HFF-Myc (cell line): ENCODE measurements around the gene PDLIM5.

ENCODE experiments used
- DNase-seq: peaks from one replicate; pipeline ENCODE4 v3.0.0-alpha.2; 2011; ENCODE audit warnings: low read depth; ENCODE audit errors: extremely low read depth
- H3K4me3 ChIP-seq: replicated peaks from 2 replicates; pipeline ENCODE4 v1.5.1; 2011; ENCODE audit warnings: low read depth, mild to moderate bottlenecking, control low read depth, low read length
- TF ChIP-seq, protein P1 (sequence below): IDR thresholded peaks from 2 replicates; pipeline ENCODE4 v1.5.1; 2012; ENCODE audit warnings: mild to moderate bottlenecking, low read depth, low read length, control low read depth; ENCODE audit errors: missing control alignments

The PDLIM5 gene

DNA sequence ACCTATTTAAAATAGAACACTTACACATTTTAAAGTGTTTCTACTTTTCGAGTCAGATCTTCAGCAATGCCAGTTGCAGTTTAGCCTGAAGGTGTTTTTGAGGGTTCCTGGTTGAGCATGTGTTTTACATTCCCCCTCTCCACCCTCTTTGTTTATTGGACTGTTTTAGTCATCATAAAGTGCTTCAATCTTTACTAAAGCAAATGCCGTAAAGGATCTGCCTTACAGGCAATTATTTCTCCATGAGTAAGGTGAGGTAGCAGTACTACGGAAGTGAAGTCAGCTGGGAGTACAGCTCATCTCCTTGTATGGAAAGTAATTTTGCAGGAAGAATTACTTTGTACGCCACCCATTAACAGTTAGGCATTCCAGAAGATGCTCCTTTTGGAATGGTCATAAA, 36.9 kb downstream of the PDLIM5 start:
- peak; percentile 88 for DNase-seq
- H3K4me3 ChIP-seq = no peak overlapping the region
- TF ChIP-seq, protein P1, sequence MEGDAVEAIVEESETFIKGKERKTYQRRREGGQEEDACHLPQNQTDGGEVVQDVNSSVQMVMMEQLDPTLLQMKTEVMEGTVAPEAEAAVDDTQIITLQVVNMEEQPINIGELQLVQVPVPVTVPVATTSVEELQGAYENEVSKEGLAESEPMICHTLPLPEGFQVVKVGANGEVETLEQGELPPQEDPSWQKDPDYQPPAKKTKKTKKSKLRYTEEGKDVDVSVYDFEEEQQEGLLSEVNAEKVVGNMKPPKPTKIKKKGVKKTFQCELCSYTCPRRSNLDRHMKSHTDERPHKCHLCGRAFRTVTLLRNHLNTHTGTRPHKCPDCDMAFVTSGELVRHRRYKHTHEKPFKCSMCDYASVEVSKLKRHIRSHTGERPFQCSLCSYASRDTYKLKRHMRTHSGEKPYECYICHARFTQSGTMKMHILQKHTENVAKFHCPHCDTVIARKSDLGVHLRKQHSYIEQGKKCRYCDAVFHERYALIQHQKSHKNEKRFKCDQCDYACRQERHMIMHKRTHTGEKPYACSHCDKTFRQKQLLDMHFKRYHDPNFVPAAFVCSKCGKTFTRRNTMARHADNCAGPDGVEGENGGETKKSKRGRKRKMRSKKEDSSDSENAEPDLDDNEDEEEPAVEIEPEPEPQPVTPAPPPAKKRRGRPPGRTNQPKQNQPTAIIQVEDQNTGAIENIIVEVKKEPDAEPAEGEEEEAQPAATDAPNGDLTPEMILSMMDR = no peak

DNA sequence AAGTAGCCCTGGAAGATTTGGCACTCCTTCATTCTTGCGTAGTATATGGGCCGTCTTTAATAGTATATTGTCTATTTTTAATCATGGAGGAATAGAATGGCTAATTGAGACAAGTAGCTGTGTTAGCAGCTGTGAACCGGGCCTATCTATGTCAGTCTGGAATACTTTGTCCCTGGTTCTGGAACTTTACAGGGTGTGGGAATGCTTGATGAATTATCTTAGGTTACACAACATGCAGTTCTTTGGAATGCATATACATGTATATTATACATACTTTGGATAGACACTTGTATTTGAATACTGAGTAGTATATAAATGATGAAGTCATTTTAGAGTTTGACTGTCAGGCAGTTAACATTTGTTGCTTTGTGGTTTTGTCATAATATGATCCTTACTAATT, 37.4 kb downstream of the PDLIM5 start:
- TF ChIP-seq, protein P1 = no peak
- no peak overlapping the region for H3K4me3 ChIP-seq
- DNase-seq = no peak

DNA sequence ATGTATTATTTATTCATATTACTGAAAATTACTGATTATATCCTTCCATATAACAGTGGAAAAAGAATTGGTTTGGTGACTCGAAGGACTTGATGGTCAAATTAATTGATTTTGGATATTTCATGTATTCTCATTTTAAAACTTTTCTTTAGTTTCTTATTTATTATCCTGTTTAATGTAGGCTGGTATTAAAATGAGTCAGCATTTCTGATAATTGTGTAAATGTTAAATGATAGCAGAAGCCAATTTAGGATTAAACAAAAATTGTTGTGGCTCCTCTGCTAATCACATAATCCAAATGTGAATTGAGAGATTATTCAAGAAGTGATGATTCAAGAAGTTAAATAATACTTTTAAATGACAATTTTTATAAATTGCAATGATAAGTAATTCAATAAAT, 38.7 kb downstream of the PDLIM5 start:
- no peak overlapping the region for H3K4me3 ChIP-seq
- TF ChIP-seq, protein P1 = no peak
- no peak for DNase-seq

DNA sequence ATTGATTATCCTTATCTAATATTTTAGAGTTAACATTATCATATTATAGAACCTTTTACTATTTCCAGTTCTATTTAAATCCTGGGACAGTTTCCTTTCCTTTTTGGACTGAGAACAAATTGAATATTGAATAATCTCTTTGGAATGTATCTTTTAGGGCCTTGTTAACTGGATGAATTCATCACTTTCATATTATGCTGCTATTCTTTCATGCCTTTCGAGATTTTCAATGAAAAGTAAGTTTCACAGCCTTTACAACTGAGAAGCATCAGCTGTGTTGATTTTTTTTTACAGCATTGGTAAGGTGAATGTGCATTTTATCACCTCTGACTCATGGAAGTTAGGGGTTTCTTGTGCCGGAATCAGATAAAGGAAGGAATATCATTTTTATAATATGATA, 39.6 kb downstream of the PDLIM5 start:
- TF ChIP-seq, protein P1 = no peak
- DNase-seq = no peak
- H3K4me3 ChIP-seq = no peak overlapping the region

DNA sequence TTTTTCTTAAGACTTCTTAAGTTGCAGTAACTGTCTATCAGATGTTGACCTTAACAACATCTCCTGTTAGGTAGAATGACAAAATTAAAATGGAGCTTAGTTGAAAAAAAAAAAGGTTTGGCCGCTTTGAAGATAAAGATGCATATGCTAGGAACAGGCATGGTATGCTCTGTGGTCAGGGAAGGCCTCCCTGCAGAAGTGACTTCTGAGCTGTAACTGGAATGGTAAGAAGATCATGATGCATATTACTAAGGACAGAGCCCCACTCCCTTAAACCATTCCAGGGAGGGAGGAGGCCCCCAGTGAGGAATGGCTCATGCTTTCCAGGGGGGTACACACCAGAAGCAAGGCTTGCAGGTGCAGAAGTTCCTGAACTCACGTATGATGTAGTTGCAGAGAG, 43.7 kb downstream of the PDLIM5 start:
- no peak overlapping the region for H3K4me3 ChIP-seq
- no peak for DNase-seq
- TF ChIP-seq, protein P1 = no peak

DNA sequence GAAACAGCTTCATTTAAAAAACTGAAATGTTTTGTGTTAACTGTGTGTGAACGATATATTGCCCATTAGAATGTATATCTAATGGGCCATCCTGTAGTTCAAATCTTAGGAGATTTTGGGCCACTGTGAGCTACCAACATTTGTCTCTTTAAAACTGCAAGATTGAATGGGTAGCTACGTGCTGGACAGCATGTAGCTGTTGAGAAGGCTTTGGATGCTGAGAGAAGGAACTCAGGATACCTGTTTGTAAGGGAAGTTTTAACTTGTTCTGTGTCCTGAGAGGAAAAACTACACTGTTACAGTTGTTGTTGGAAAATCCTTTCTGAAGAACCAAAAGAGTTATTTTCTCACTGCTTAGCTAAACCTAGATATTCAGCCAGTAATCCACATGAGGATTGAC, 45.9 kb downstream of the PDLIM5 start:
- TF ChIP-seq, protein P1 = no peak
- DNase-seq = no peak
- no peak overlapping the region for H3K4me3 ChIP-seq

DNA sequence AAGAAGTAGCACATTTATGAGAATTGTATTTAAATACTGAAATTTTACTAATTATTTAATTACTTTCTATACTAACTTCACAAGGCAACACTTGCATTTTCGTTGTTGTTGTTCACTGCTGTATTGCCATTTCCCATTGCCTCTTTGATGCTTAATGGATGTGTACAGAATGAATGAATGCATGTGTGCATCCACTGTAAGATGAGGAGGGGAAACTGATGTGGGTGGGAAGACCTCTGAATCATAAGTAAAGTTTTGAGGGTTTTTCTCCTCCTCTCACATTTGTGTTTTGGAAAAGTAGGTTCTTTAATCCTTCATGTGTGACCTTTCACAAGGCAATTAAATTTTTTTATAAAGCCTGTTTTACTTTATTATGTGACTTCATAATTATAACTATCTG, 46.8 kb downstream of the PDLIM5 start:
- H3K4me3 ChIP-seq = no peak overlapping the region
- TF ChIP-seq, protein P1 = no peak
- DNase-seq = no peak
